ENCODE data around the gene MAGEA9. TPM values are rescaled to one million over a fixed set of nuclear protein-coding genes. Genes with fewer than 3 reads are reported as not detected.
"Not testable (repeated sequence)": the region's sequence is repeated elsewhere in the genome, so short reads cannot be mapped to it uniquely, and the experiment has no call there.

MAGEA9 gene
- total RNA-seq, 1 donor from 2014 or later, result not detected

DNA sequence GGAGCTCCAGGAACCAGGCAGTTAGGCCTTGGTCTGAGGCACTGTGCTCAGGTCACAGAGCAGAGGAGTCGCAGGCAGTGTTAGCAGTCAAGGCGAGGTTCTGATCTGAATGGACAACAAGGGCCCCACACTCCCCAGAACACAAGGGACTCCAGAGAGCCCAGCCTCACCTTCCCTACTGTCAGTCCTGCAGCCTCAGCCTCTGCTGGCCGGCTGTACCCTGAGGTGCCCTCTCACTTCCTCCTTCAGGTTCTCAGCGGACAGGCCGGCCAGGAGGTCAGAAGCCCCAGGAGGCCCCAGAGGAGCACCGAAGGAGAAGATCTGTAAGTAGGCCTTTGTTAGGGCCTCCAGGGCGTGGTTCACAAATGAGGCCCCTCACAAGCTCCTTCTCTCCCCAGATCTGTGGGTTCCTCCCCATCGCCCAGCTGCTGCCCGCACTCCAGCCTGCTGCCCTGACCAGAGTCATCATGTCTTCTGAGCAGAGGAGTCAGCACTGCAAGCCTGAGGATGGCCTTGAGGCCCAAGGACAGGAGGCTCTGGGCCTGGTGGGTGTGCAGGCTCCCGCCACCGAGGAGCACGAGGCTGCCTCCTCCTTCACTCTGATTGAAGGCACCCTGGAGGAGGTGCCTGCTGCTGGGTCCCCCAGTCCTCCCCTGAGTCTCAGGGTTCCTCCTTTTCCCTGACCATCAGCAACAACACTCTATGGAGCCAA is 26.2 kb downstream of the MAGEA9 start:
- no peak for DNase-seq (ENCODE audit: low spot score)

DNA sequence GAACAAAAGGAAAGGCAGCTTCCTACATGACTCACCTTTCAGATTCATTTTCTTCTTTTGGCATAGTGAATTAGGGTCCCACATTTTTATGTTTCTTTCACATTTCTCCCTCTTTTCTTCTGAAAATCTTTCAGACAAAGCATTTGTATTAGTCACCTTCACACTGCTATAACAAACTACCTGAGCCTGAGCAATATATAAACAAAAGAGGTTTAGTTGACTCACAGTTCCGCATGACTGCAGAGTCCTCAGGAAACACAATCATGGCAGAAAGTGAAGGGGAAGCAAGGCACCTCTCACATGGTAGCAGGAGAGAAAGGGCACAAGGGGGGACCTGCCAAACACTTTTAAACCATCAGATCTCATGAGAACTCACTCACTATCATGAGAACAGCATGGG is 36.9 kb downstream of the MAGEA9 start:
- no peak for DNase-seq (ENCODE audit: low spot score)

DNA sequence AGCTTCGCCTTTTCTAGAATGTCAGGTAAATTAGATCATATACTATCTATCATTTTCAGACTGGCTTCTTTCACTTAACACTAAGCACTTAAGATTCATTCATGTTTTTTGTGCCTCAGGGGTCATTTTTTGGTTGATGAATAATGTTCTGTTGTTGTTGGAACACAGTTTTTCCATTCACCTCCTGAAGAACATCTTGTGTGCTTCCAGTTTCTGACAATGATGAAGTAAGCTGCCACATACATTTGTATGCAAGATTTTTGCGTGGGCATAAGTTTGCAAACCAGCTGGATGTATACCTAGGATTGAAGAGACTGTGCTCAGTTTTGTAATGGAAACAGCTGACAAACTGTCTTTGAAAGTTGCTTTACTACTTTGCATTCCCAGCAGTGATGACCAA is 37.6 kb downstream of the MAGEA9 start:
- no peak for DNase-seq (ENCODE audit: low spot score)

DNA sequence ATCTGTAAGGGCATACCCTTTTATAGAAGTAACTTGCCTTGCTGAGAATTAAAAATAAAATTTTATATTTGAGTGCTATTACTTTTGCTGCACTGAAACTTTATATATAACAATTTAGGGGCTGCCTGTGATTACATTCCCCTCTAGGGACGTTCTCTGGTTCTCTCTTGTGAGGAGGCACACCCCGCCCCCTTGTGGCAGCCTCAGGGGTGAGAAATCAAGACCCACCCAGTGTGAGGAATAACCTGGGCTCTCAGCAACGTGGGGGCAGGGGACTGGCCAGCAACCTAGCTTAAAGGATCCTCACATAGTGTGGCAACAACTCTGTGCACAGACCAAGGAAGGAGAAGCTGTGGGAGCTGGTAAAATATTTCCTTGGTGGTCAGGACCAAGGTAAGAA is 43.7 kb downstream of the MAGEA9 start:
- no peak for DNase-seq (ENCODE audit: low spot score)

DNA sequence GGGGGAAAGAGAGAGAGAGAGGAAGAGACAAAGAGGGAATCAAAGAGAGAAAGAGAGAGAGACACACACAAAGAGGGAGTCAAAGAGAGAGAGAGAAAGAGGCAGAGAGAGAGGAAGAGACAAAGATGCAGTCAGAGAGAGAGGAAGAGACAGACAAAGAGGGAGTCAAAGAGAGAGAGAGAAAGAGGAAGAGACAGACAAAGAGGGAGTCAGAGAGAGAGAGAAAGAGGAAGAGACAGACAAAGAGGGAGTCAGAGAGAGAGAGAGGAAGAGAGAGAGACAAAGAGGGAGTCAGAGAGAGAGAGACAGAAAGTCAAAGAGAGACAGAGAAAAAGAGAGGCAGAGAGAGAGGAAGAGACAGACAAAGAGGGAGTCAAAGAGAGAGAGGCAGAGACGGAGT is 45.5 kb downstream of the MAGEA9 start:
- no peak for DNase-seq (ENCODE audit: low spot score)

DNA sequence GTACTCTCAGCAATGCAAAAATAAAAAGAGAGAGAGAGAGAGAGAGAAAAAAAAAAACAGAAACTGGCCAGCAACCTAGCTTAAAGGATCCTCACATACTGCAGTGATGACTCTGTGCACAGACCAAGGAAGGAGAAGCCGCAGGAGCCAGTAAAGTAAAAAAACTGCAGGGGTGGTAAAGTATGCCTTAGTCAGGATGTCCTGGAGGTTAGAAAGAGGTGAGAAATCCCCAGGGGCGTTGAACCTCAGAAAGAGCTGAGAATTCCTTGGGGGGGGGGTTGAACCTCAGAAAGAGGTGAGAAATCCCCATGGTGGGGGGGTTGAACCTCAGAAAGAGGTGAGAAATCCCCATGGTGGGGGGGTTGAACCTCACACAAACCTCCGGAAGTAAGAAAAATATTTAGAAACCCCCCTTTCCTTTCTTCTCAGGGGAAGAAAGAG is 48.0 kb downstream of the MAGEA9 start:
- no peak for DNase-seq (ENCODE audit: low spot score)

DNA sequence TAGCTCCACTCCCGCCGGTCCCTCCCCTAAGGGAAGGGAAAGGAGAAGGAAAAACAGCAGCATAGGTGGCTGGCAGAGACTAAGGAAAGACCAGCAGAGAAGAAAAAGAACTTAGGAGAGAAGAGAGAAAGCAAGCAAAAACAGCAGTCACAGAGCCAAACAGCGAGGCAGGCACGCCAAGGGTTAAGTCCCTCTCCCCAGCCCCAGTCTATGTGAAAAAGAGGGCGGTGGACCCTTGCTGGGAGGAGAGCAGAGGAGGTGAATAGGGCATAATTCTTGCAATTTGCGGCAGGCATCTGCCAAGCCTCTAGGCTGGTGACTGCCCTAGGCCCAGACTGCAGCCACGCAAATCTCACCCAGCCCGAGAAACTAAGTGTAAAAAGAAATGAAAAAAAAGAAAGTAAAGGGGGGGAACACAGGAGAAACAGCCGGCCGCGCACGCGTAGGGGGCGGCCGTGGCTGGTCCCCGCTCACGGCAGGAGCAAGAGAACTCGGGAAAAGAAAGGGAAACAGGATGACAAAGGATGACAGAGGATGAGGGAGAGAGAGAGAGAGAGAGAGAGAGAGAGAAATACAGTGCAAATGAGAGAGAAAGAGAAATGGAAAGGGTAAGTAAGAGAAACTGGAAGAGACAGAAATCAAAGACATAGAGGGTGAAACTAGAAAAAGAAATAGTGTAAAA is 48.6 kb downstream of the MAGEA9 start:
- no peak for DNase-seq (ENCODE audit: low spot score)

DNA sequence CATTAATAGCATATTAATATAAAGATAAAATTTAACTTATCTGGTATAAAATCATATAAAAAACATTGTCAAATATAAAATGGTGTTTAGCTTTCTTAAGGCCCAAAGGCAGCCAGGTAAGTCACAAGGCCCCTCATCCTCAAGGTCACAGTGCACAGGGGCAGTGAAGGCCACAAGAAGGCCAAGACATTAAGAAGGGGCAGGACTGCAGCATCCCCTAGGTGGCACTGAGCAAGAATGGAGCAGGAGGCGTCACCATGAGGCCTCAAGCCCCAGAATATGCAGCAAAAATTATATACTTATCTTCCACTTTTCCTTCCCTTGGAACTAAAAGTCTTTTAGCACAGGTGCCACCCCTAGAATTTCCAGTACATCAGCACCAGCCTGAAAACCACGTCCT is 49.7 kb downstream of the MAGEA9 start:
- DNase-seq (ENCODE audit: low spot score), result no peak

DNA sequence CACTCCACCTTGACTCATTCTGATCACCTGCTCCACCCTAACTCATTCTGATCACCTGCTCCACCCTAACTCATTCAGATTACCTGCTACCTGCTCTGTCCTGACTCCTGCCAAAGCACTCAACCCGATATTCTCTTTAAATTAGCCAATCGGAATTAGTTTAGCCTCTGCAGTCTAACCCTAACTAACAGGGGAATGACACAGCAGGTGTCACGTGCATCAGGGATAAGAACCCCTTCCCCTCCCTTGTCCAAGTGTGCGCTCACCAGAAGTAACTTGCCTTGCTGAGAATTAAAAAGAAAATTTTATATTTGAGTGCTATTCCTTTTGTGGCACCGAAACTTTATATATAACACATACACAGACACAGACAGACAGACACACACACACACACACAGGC is 55.0 kb downstream of the MAGEA9 start:
- DNase-seq (ENCODE audit: low spot score), result not testable (repeated sequence)

DNA sequence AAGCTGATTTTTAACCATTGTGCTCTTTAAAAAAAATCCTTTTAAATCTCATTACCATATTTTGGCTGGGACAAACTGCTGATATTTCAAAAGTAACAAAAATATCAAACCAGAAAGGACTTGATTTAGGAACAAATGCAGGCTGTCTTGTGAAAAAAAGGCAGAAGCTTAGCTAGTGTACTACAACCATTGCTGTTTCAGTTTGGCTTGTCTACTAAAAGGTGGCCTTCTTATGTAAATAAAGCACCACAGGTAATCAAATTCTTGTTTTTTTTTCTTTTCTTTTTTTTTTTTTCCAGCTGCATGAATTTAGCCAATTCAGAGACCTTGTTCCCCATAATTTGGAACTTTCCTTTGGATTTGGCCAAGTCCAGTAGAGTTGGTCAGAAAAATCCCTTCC is 55.4 kb downstream of the MAGEA9 start:
- DNase-seq (ENCODE audit: low spot score), result no peak

Other genes with a start within 250 kb of the MAGEA9 start
- gene EOLA1, start 240.9 kb upstream of the MAGEA9 start, total RNA-seq, result 18.6 TPM
- gene HSFX3, start 232.0 kb upstream of the MAGEA9 start, total RNA-seq, result not detected
- gene MAGEA9B, start 194.5 kb upstream of the MAGEA9 start, total RNA-seq, result not detected
- 0.83 TPM for gene HSFX2, start 186.6 kb upstream of the MAGEA9 start, total RNA-seq
- 20.3 TPM for gene TMEM185A, start 150.1 kb upstream of the MAGEA9 start, total RNA-seq
- gene MAGEA11, start 69.9 kb upstream of the MAGEA9 start, total RNA-seq, result not detected
- gene HSFX1, start 7.9 kb upstream of the MAGEA9 start, total RNA-seq, result 0.98 TPM
- gene MAGEA8, start 99.3 kb downstream of the MAGEA9 start, total RNA-seq, result not detected
- not detected for gene HSFX4, start 147.6 kb downstream of the MAGEA9 start, total RNA-seq
- gene EOLA2, start 156.6 kb downstream of the MAGEA9 start, total RNA-seq, result 30.2 TPM

Measured in mucosa of gallbladder (tissue), 1 donor.